Stimulated activated CD8-positive, alpha-beta memory T cell treated with anti-CD3 and anti-CD28 coated beads, Interleukin-4, amount 100 ng/mL, for 4 hours (primary cell): ENCODE data around the gene CFAP52.
"Not testable (repeated sequence)": the region's sequence is repeated elsewhere in the genome, so short reads cannot be mapped to it uniquely, and the experiment has no call there.

Source experiments
- DNase-seq, 2 donors: peaks; one replicate each; pipeline ENCODE4 v3.0.0-alpha.2; 2020; ENCODE audit warnings: low read depth in 2 of 2, low spot score in 1 of 2

Gene CFAP52

GRCh38 chr17:9645851-9646545, 69.6 kb downstream of the CFAP52 start:
- no peak for DNase-seq

- no peak for DNase-seq
Observed at GRCh38 chr17:9646546-9646885, 70.1 kb downstream of the CFAP52 start.

- no peak for DNase-seq
Observed at GRCh38 chr17:9647014-9647413, 70.6 kb downstream of the CFAP52 start.

GRCh38 chr17:9648521-9649110, 72.2 kb downstream of the CFAP52 start:
- no peak for DNase-seq

GRCh38 chr17:9658593-9659211, 82.3 kb downstream of the CFAP52 start:
- DNase-seq = no peak

GRCh38 chr17:9661027-9661426, 84.6 kb downstream of the CFAP52 start:
- DNase-seq = no peak

GRCh38 chr17:9663511-9663910, 87.1 kb downstream of the CFAP52 start:
- DNase-seq = not testable (repeated sequence)

- no peak for DNase-seq
Observed at GRCh38 chr17:9666461-9667050, 90.1 kb downstream of the CFAP52 start.

GRCh38 chr17:9668517-9668916, 92.1 kb downstream of the CFAP52 start:
- DNase-seq = no peak

GRCh38 chr17:9669551-9670008, 93.1 kb downstream of the CFAP52 start:
- no peak for DNase-seq

- DNase-seq = no peak
Observed at GRCh38 chr17:9670596-9670995, 94.2 kb downstream of the CFAP52 start.

- DNase-seq = no peak
Observed at GRCh38 chr17:9671559-9671958, 95.1 kb downstream of the CFAP52 start.

GRCh38 chr17:9672266-9672665, 95.8 kb downstream of the CFAP52 start:
- DNase-seq = no peak

GRCh38 chr17:9672691-9673090, 96.2 kb downstream of the CFAP52 start:
- no peak for DNase-seq

- DNase-seq = no peak
Observed at GRCh38 chr17:9676084-9676483, 99.6 kb downstream of the CFAP52 start.

- DNase-seq = no peak
Observed at GRCh38 chr17:9676820-9677310, 100.4 kb downstream of the CFAP52 start.

- DNase-seq = no peak
Observed at GRCh38 chr17:9677411-9677810, 101.0 kb downstream of the CFAP52 start.

- no peak for DNase-seq
Observed at GRCh38 chr17:9677896-9678295, 101.5 kb downstream of the CFAP52 start.

- DNase-seq = no peak
Observed at GRCh38 chr17:9684955-9685621, 108.6 kb downstream of the CFAP52 start.
